Activated gamma-delta T cell (primary cell): ENCODE data around the gene SH3PXD2A.

Experiments used
- DNase-seq: peaks from one replicate; lab custom pipeline; 2025; lab: John Stamatoyannopoulos, UW

SH3PXD2A gene

GRCh38 chr10:103724074-103724473, 131.3 kb downstream of the SH3PXD2A start:
- DNase-seq, result no peak

GRCh38 chr10:103723557-103723956, 131.8 kb downstream of the SH3PXD2A start:
- DNase-seq, result no peak

DNA sequence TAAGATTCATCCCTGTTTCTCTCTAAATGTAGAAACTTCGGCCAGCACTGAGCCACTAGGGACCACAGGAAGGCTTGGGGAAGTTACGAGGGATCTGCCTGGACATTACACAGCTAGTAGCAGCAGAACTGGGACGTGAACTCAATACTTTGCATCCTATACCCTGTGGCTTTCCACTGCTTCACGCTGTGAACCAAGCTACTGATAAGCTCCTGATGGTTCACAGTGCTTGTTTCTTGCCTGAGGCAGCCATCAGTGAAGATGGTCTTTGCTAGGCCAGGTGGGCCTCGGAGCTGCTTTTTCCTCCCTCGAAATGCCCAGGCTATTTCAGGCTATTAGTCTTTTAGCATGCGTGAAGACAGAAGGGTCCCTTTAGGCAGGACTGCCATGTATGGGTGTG, 132.7 kb downstream of the SH3PXD2A start:
- no peak for DNase-seq

GRCh38 chr10:103720964-103721335, 134.4 kb downstream of the SH3PXD2A start:
- no peak for DNase-seq

GRCh38 chr10:103720328-103720963, 134.9 kb downstream of the SH3PXD2A start:
- DNase-seq, result no peak

- no peak for DNase-seq
Measured at GRCh38 chr10:103719036-103719435, 136.3 kb downstream of the SH3PXD2A start.

DNA sequence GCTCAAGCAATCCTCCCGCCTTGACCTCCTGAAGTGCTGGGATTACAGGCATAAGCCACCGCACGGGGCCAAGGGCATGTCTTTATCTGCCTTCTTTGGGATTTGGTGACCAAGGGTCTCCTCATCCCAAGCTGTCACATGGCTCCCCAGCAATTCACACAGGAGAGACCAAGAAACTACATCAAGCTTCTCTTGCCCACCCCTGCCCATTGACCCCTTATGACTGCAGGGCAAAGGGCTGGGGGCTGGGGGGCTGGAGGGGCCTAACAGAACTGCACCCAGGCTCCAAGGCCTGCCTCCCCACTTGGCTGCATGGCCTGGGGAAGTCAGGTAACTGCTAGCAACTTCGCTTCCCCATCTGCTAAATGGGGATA, 137.1 kb downstream of the SH3PXD2A start:
- no peak for DNase-seq

- no peak for DNase-seq
Measured at GRCh38 chr10:103717341-103718246, 137.8 kb downstream of the SH3PXD2A start.

- no peak for DNase-seq
Measured at GRCh38 chr10:103716206-103717160, 138.9 kb downstream of the SH3PXD2A start.

GRCh38 chr10:103715430-103715829, 139.9 kb downstream of the SH3PXD2A start:
- DNase-seq, result no peak

DNA sequence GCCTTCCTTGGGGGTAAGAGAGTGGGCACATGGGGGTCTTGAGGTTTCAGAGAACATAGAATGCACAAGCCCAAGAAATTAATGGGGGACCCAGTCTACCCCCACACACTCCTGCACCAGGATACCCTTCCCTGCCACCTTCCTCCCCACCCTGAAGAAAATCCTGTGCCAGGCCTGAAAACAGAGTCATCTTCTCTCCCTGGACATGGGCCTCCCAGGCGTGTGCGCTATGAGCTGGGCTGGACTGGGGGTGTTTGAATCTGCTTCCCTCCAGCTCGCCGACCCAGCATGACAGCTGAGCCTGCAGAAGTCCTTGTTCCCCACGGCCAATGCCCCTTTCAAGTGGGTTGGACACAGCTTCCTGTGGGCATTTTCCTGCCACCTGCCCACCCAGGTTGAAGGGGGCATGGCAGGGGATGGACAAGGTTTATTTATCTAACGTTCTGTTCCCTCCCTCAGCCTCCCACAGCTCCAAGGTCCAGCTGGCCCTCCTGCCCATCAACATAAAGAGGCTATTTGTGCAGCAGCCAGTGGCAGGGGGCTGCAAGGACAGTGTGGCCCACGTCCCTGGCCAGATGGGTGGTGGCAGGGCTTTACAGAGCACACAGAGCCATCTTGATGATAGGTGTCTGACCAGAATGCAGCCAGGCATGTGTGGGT, 141.0 kb downstream of the SH3PXD2A start:
- no peak for DNase-seq

DNA sequence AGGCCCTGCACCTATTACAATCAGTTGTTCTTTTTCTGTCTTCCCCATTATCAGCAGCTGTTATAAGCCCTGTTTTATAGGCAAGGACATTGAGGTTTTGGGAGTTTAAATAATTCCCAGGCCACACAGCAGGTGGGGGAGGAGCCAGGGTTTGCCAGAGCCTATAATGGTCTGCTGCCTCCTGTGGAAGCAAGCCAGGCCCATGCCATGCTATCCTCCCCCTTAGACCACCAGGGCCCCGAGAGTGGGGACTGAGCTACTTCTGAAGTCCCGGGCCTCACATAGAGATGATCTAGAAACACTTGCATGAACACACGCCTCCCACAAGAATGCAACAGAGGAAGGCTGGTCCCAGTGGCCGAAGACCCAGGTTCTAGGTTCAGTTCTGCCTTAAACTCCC, 141.7 kb downstream of the SH3PXD2A start:
- no peak for DNase-seq

DNA sequence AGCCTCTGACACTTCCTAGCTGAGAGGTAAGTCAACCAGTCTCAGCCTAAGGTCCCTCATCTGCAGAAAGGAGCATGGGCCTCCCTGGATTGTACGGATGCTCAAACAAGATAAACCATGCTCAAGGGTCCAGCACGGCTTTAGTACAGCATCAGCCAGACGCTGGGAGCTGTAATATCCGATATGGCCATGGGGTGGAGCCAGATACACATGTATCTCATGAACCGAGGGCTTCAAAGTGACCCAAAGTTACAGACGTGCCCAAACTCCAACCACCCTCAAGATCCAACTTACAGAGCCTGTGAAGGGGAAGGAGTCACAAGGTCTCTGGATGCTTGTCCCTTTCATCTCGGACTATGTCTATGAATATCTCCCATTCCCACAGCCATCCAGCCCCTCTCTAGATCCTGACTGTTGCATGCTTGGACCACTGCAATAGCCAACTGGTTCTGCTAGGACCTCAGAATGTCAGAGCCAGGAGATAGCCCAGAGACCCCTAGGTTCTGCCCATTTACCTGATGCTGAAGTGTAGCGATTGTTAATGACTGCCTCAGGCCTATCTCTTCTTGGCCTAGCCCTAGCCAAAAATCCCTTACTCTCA, 142.4 kb downstream of the SH3PXD2A start:
- no peak for DNase-seq

- no peak for DNase-seq
Measured at GRCh38 chr10:103712146-103712545, 143.2 kb downstream of the SH3PXD2A start.

DNA sequence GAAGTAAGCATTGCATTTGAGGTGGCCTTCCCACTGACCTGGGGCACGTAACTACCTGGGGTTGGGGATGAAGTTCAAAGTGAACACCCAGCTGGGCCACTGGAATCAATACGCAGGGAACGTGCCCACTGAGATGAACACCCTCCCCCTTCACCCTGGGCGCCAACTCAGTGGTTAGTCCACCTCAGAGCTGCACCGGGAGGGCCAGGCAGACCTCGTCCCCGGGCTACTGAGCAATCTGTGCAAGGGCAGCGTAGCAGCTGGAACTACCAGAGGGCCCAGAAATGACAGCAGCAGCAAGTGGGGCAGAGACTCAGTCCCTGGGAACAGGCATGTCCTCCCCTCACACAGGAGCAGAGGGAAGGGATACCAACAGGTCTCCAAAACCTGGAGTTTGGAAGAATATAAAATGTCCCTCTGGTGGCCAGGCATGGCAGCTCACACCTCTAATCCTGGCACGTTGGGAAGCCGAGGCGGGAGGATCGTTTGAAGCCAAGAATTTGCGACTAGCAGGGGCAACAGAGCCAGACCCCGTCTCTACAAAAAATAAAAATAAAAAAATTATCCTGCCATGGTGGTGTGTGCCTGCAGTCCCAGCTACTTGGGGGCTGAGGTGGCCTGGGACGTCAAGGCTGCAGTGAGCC, 143.9 kb downstream of the SH3PXD2A start:
- no peak for DNase-seq

- no peak for DNase-seq
Measured at GRCh38 chr10:103710490-103710889, 144.9 kb downstream of the SH3PXD2A start.

- DNase-seq, result no peak
Measured at GRCh38 chr10:103709341-103709920, 145.9 kb downstream of the SH3PXD2A start.

GRCh38 chr10:103708627-103709288, 146.6 kb downstream of the SH3PXD2A start:
- no peak for DNase-seq

DNA sequence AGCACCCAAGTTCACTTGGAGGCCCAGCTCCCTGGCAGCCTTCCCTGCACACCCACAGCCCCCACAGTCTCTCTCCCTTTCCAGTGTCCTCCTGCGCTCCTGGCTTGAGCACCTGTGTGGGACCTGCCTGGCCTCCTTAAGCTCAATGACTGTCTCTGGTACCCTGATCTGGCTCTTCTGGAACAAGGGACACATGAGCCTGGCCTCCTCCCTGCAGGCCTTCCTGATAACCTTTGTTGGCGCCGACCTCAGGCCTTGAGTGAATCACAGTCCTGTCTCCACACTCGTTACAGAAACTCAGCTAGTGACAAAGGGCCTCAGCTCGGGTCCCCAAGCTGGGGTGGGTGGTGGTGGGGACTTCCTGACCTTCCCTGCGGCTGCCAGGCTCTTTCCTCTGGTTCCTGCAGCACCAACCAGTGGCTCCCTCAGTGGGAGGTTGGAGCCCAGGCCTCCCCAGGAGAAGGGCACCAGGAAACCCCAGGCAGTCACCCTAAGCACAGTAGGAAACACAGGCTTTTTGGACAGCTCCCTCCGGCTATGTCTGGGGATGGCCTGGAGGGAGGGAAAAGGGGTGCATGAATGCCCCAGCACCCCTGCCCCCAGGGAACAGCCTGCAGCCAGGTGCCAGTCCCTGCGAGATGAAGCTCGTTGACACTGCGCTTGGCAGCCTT, 147.3 kb downstream of the SH3PXD2A start:
- no peak for DNase-seq
